NCI-H1417 treated with DMSO at 0.1 percent for 48 hours (cell line): ENCODE measurements around the gene LGR5.

Experiments
- DNase-seq: peaks from one replicate; lab custom pipeline; 2025; lab: John Stamatoyannopoulos, UW

Gene LGR5

DNA sequence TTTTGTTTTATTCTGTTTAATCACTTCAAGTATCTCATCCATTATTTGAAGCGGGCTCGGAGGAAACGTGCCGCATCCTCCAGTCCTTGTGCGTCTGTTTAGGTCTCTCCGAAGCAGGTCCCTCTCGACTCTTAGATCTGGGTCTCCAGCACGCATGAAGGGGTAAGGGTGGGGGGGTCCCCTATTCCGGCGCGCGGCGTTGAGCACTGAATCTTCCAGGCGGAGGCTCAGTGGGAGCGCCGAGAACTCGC, 311 bp upstream of the LGR5 start:
- no peak for DNase-seq

DNA sequence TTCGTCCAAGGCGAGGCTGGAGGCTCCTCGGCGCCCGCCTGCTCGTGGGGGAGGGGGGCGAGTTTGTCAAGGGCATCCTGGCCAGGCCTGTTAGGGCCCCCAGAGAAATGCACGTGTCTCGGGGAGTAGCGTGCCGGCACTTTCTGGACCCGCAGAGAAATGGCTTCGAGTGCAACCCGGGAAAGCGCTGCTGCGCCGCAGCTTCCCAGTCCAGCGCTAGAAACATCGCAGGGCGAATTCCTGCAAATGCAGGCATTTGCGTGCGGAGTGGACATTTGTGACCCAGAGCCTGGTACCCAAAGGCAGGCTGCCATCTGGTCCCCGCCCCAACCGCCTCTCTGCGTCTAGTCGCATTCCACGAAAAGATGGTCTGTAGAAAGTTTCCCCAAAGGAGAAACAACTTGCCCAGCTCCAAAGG, 756 bp downstream of the LGR5 start:
- DNase-seq = no peak

DNA sequence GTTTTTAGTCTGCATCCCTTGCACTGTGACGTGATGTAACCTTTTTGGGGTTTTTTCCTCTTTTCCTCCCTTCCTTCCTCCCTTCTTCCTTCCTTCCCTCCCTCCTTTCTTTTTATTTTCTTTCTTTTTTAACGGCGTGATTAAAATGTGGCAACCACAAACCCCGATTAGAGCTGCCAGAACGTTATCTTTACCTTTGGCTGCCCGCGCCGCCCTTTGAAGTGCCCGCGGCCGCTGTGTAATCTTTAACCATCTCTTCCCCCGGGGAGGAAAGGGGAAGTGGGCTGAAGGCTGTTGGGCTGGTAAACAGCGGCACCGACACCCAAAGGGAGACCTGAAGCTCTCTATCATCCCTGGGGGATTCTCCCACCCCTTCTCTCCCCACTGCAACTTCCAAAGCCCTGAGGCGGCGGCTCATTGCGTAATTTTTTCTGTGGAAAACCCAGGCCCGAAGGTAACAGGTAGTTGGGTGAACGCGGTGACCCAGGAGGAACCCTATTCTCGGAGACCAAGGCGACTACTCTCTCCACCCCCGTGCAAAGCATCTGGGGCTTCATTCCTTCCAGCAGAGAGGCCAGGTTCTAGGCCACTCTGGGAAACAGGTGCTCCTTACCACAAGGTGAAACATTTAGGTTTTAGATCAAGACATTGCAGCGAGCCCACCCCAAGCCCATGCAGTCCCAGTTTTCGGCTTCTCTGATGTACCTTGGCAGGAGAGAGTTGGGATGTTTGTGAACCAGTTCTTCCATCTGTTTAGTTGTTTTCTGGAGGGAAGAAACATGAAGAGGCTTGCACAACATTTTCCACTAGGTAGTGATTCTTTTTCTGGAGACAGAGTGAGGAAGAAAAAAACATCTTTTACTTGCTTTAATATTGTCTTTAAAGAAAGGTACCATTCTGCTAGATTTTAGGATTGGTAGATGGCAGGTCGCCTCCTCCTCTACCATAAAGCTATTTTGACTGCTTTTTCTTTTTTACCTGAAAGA, 1.5 kb downstream of the LGR5 start:
- DNase-seq = no peak

DNA sequence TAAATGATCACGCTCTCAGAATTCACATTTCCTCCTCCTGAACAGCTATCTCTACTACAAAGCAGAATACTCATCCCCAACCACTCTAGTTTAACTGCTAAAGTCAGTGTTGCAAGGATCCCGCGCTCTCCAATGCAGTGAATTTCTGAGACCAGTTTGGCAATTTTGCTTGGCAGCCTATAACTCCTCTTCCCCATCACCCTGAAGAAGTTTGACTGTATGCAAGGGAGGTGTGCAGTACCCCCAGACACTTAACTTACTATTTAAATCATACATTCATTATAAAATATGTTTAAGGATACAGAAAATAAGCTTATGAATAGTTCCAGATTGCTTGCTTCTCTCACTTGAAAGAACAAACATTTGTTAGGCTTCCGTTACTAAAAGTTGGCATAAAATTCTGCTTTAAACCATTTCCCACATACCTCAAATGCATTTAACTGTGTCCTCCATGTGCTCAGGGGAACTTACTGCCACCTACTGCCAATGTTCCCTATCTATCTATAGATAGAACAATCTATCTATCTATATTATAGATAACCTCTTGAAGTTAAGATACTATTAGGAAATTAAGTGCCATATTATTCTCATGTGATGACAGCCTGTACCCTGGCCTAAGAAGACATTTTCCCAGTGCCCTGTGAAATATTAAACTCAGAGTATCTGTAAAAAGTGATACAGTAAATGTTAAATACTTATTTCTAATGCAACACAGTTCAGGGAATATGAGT, 2.4 kb downstream of the LGR5 start:
- no peak for DNase-seq

GRCh38 chr12:71442567-71442931, 3.0 kb downstream of the LGR5 start:
- no peak for DNase-seq

DNA sequence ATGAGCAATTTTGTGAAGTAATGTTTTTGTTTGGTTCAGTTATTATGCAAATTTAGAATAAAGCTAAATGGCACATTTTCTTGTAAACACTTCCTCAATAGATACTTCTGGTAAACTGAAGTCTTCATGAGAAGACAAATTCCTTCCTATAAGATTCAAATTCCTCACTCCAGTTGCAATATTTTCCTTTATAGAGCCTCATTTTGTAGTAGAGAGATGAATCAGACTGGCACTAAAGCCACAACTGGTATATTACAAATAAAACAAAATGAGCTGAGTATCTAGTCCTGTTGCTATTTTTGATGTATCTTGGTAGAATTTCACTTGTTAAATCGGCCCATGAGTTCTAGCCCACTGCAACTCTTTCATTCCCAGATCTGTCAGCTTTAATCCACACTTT, 5.5 kb downstream of the LGR5 start:
- DNase-seq = no peak

- DNase-seq = no peak
Observed at GRCh38 chr12:71447691-71448132, 8.1 kb downstream of the LGR5 start.

GRCh38 chr12:71448150-71448581, 8.6 kb downstream of the LGR5 start:
- no peak for DNase-seq

DNA sequence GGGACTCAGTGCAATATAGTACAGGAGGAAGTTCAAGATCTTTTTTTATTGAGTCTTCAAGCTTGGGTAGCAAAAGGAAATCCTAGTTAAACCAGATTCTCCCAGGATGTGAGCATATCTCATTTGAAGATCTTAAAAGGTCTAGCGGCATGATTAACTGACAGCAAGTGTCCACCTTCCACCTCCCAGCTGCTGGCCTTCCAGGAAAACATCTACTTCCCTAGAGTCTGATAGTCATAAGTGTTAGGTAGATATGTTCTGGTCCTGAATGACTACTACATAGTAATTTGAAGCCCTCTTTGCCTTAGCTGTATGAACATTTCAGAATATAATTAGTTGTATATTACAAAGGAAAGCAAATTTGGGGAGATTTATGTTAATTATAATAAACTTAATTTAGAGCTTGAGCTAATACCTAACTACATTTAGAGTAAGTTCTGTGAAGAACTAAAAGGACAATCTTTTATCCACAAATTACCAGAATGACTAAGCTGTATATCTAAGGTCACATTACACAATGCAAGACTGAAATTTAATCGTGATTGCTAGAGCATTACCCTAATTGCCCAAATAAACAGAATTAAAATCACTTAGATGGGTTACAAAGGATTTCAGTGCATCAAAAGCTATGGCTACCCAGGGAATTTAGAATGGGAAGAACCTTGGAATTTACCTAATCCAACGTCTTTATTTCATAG, 9.9 kb downstream of the LGR5 start:
- no peak for DNase-seq

DNA sequence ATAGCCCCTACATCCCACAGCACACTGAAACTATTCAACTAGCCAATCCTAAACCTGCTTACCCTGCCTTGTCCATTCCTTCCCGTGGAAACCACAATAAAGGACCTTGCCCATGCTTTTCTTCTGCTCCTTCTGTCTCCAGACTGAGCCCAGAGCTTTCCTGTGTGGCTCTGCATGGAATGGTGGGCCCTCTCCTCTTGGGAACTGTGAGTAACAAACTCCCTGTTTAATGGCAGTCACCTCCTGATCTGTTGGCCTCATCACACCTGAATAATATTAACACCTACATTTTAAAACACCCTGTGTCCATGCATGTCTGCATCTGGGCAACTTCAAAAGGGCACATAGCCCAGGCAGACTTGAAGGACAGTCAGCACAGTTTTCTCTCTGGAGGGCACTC, 12.4 kb downstream of the LGR5 start:
- DNase-seq = no peak

GRCh38 chr12:71455028-71455737, 15.6 kb downstream of the LGR5 start:
- DNase-seq = peak; percentile 98

GRCh38 chr12:71456316-71456715, 16.7 kb downstream of the LGR5 start:
- DNase-seq = peak; percentile 94

DNA sequence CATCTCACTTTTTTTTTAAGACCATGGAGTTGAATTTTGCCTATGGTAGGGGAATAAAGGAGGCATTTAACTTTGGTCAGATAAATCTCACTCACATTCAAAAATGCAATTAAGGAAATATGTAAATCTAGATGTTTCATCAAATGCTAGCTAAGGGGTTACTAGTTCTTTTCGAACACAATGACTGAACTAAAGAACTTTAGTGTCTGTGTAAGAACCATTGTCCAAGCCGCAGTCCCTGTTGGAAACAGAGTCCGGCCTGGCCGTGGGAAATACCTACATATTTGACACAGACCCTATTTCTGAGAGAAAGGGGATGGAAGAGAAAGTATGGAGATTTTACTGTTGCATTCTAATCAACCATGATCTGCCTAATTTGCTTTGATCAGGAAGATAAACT, 17.4 kb downstream of the LGR5 start:
- DNase-seq = no peak

GRCh38 chr12:71460318-71460717, 20.7 kb downstream of the LGR5 start:
- no peak for DNase-seq

DNA sequence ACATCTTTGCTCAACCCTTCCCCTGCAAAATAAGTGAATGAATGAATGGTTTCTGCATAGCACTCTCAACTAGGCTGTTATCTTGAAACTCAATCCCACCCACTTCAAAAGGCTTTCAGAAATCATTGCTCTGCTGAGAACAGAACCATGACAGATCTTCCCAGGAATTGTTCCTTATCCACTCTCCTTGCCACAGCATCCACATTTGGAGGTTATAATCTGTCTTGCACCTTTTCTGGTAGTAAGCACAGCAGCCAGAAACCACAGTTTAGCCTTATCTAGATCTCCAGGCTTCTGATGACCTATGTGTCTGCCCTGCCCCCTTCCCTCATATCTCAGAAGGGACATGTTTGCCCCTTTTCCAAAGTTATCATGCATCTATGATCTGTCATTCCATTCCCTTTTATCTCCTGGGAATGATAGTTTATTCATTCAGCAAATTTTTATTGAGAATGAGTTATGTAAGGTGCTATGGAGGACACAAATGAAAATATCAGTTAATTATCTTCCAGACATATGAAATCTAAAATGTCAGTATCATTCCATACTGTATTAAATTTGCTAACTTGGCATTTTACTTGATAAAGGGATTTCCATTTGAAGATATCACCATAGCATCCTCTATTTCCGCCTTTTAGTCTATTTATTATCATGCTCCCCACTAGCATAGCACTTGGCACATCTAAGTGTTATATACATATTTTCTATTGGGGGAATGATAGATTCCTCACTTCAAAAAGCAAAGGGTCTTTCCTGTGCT, 21.4 kb downstream of the LGR5 start:
- no peak for DNase-seq

DNA sequence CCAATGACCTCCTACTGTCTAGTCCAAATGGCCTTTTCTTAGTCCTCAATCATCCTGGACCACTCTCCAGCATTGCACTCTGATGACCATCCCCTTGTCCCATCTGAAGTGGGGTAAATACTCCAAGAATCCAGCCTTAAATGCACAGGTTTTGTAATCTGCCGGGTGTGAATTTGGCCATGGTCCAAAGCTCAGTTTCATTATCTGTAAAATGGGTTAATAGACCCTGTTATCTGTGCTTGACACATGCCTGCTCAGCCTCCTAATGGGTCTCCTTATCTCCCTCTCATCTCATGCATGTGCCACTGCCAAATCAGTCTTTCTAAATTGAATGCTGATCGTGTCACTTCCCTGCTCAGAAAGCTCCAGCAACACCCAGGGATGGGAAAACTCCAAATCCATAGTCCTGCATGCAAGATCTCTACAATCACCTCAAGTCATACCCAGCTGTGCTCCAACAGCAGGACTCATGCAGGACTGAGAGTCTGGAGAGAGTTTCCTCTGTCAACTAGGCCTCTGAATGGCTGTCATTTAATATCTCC, 22.3 kb downstream of the LGR5 start:
- no peak for DNase-seq

GRCh38 chr12:71465796-71466195, 26.2 kb downstream of the LGR5 start:
- no peak for DNase-seq

GRCh38 chr12:71469258-71469750, 29.7 kb downstream of the LGR5 start:
- DNase-seq = no peak

DNA sequence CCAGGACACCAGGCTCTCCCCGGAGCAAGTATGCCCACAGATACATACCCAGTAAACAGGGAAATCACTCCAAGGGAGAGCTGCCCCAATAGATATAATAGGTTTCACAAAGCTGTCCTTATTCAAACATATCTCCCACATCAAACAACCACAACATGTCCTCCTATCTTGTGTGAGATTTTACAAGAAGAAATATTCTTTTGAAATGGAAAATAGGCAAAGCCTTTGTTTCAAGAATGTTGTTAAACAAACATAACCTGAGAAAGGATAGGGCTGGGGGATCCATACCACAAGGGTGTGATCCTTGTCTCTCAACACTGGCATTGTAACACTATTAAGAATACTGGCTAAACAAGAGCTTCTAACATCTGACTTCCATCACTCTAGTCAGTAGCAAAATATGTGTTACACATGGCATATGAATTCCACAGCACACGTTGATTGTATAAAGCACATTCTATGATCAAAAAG, 32.9 kb downstream of the LGR5 start:
- no peak for DNase-seq

GRCh38 chr12:71474791-71475190, 35.2 kb downstream of the LGR5 start:
- no peak for DNase-seq

GRCh38 chr12:71475280-71475679, 35.7 kb downstream of the LGR5 start:
- no peak for DNase-seq
